K562 (cell line): ENCODE data around the gene CFAP157. TPM values are rescaled to one million over a fixed set of nuclear protein-coding genes. Genes with fewer than 3 reads are reported as not detected.

ENCODE experiments used
- ATF7 ChIP-seq: fragments of 450-650 bp; IDR thresholded peaks from 2 replicates; pipeline ENCODE4 v1.7.1; 2014; ENCODE audit warnings: mild to moderate bottlenecking, moderate library complexity
- BRD4 ChIP-seq: fragments of 200-600 bp; sonication (generic); IDR thresholded peaks from 2 replicates; pipeline ENCODE4 v1.6.1; 2017; ENCODE audit warnings: inconsistent platforms
- CEBPZ ChIP-seq: fragments of 150-350 bp; IDR thresholded peaks from 2 replicates; pipeline ENCODE4 v1.6.1; 2014; ENCODE audit warnings: low read depth, mild to moderate bottlenecking, low read length, borderline replicate concordance
- CHCHD3 ChIP-seq: fragments of 250-450 bp; sonication (Bioruptor Pico); IDR thresholded peaks from 2 replicates; pipeline ENCODE4 v2.1.2; 2022; ENCODE audit warnings: mild to moderate bottlenecking
- CHD4 ChIP-seq: fragments of 200-600 bp; sonication (generic); IDR thresholded peaks from 3 replicates; pipeline ENCODE4 v1.6.1; 2012; ENCODE audit warnings: low read depth, mild to moderate bottlenecking, mixed read lengths, low read length, inconsistent platforms; ENCODE audit not compliant: insufficient read depth, insufficient replicate concordance, poor library complexity, severe bottlenecking
- CSDE1 ChIP-seq, 2 experiments: fragments of 450-650 bp; IDR thresholded peaks; 2 replicates each; pipeline ENCODE4 v1.6.1; 2016; ENCODE audit warnings: mild to moderate bottlenecking in 1 of 2
- E2F3 ChIP-seq: fragments of 250-450 bp; sonication (Bioruptor Pico); IDR thresholded peaks from 2 replicates; pipeline ENCODE4 v1.4.0; 2020; ENCODE audit warnings: mild to moderate bottlenecking
- E2F6 ChIP-seq, 2 experiments: IDR thresholded peaks; 2 replicates each; pipeline ENCODE4 v1.6.1; 2011; ENCODE audit warnings: borderline replicate concordance in 1 of 2, control low read depth in 1 of 2, low read depth in 1 of 2, low read length in 1 of 2, mild to moderate bottlenecking in 1 of 2, mixed read lengths in 1 of 2, moderate library complexity in 1 of 2; ENCODE audit not compliant: insufficient read depth in 1 of 2, insufficient read length in 1 of 2, poor library complexity in 1 of 2, severe bottlenecking in 1 of 2; ENCODE audit errors: extremely low read depth in 1 of 2
- HNRNPH1 ChIP-seq: fragments of 200-400 bp; formaldehyde crosslinking; optimal IDR thresholded peaks from 2 replicates; pipeline ENCODE3; 2017; ENCODE audit warnings: low read depth, mild to moderate bottlenecking, low read length, moderate library complexity
- KAT2B ChIP-seq: IDR thresholded peaks from one replicate; pipeline ENCODE4 v1.6.1; 2012; ENCODE audit warnings: low read depth, mild to moderate bottlenecking, control low read depth, inconsistent platforms, low read length, moderate library complexity
- KAT7 ChIP-seq: sonication (generic); formaldehyde crosslinking; IDR thresholded peaks from 2 replicates; pipeline ENCODE4 v1.8.0; 2022; ENCODE audit warnings: missing genetic modification reagents, mild to moderate bottlenecking, borderline replicate concordance
- MAX ChIP-seq: sonication (generic); formaldehyde crosslinking; IDR thresholded peaks from 2 replicates; pipeline ENCODE4 v1.9.0; 2022; ENCODE audit warnings: mild to moderate bottlenecking, missing genetic modification reagents
- MEIS2 ChIP-seq: fragments of 450-650 bp; IDR thresholded peaks from 2 replicates; pipeline ENCODE4 v1.6.1; 2014; ENCODE audit warnings: mild to moderate bottlenecking; ENCODE audit not compliant: partially characterized antibody
- MTA3 ChIP-seq: fragments of 450-650 bp; formaldehyde crosslinking; IDR thresholded peaks from 2 replicates; pipeline ENCODE4 v1.6.1; 2017; ENCODE audit warnings: mild to moderate bottlenecking, borderline replicate concordance
- NCOA1 ChIP-seq: fragments of 450-650 bp; IDR thresholded peaks from 2 replicates; pipeline ENCODE4 v1.6.1; 2016; ENCODE audit warnings: low read depth
- NRF1 ChIP-seq, 2 experiments: fragments of 450-650 bp; IDR thresholded peaks in 1 of 2; conservative IDR thresholded peaks in 1 of 2; 2 replicates each; pipeline ENCODE4 v1.6.1; 2014; ENCODE audit warnings: mild to moderate bottlenecking in 2 of 2
- PHTF2 ChIP-seq: fragments of 250-450 bp; sonication (Bioruptor Pico); IDR thresholded peaks from 2 replicates; pipeline ENCODE4 v1.5.0; 2021; ENCODE audit warnings: mild to moderate bottlenecking
- PRMT5 ChIP-seq: sonication (generic); formaldehyde crosslinking; IDR thresholded peaks from 2 replicates; pipeline ENCODE4 v1.5.0; 2020; ENCODE audit warnings: missing genetic modification reagents
- SMAD4 ChIP-seq: fragments of 250-450 bp; sonication (Bioruptor Pico); conservative IDR thresholded peaks from 2 replicates; pipeline ENCODE4 v1.8.0; 2021; ENCODE audit warnings: inconsistent platforms, mild to moderate bottlenecking, moderate library complexity
- SRSF1 ChIP-seq: fragments of 200-400 bp; formaldehyde crosslinking; IDR thresholded peaks from 2 replicates; pipeline ENCODE4 v1.6.1; 2017; ENCODE audit warnings: mild to moderate bottlenecking, low read depth, low read length, moderate library complexity
- SRSF3 ChIP-seq: fragments of 200-400 bp; formaldehyde crosslinking; IDR thresholded peaks from 2 replicates; pipeline ENCODE4 v1.6.1; 2016; ENCODE audit warnings: mild to moderate bottlenecking, low read length, moderate library complexity; ENCODE audit not compliant: insufficient read depth
- TCFL5 ChIP-seq: fragments of 250-450 bp; sonication (Bioruptor Pico); conservative IDR thresholded peaks from 2 replicates; pipeline ENCODE4 v1.6.1; 2021; ENCODE audit warnings: mild to moderate bottlenecking, moderate library complexity, matching md5 sums
- ZNF347 ChIP-seq: fragments of 450-650 bp; formaldehyde crosslinking; IDR thresholded peaks from 2 replicates; pipeline ENCODE4 v1.4.0; 2020; ENCODE audit warnings: low read depth, mild to moderate bottlenecking, moderate library complexity
- ZNF384 ChIP-seq: IDR thresholded peaks from 2 replicates; pipeline ENCODE4 v1.6.1; 2012; ENCODE audit warnings: low read depth, low read length, improper control_type of control experiment
- ZNF766 ChIP-seq: fragments of 200-800 bp; sonication (Bioruptor generic); conservative IDR thresholded peaks from 2 replicates; pipeline ENCODE4 v1.6.1; 2016; ENCODE audit warnings: missing genetic modification characterization, missing compliant biosample characterization
- polyA plus RNA-seq, 8 experiments: library from polyadenylated mRNA; depleted of rRNA in 4 of 8; stranded (reverse) in 5 of 8; unstranded in 3 of 8; fragments of >200 nt; fragmentation: Nextera tagmentation in 2 of 8; fragmentation: Illumina TruSeq in 1 of 8; extraction: Ambion mirVana in 2 of 8; extraction: Trizol in 1 of 8; gene quantifications; 2 replicates each; pipeline versions ENCODE4 v1.2.1 to v1.2.3, GENCODE V29; 2011 to 2014; ENCODE audit warnings: inconsistent platforms in 1 of 8, missing spikeins in 1 of 8
- total RNA-seq, 7 experiments: library from RNA; depleted of rRNA in 6 of 7; stranded (reverse); fragments of >200 nt in 6 of 7; fragmentation: Illumina TruSeq in 2 of 7; extraction: Trizol in 2 of 7; gene quantifications; 2 replicates each; pipeline versions ENCODE4 v1.2.1 to v1.2.3, GENCODE V29; 2011 to 2021; ENCODE audit warnings: low replicate concordance in 1 of 7

The CFAP157 gene
- total and polyA plus RNA-seq, 9 of the 15 experiments (the other 6 are each of a cell fraction or from before 2014, with no cell fraction given), result 0.03 TPM; not detected in 8

- no peak for TF ChIP-seq HNRNPH1
- TF ChIP-seq CHCHD3 (CRISPR knock-in tag), result no peak
- TF ChIP-seq KAT2B, result no peak
- TF ChIP-seq NRF1 (conservative IDR thresholded peaks at IDR 0.05 in 1 of 2, IDR thresholded peaks at IDR 0.05 in 1 of 2), result peak in 1 of 2 experiments; percentile 32; a peak in 3 of 4 replicates
- no peak for TF ChIP-seq TCFL5 (CRISPR knock-in tag)
- TF ChIP-seq KAT7 (CRISPR knock-in tag), result no peak; the same call in 1 of the 2 replicates
- TF ChIP-seq CSDE1 (IDR thresholded peaks at IDR 0.05), result no peak
- TF ChIP-seq PHTF2 (CRISPR knock-in tag), result no peak
- TF ChIP-seq CEBPZ, result no peak
- no peak for TF ChIP-seq ZNF347 (CRISPR knock-in tag)
- peak; percentile 96 for TF ChIP-seq E2F6 (IDR thresholded peaks at IDR 0.05; ENCODE audit: borderline replicate concordance in 1 of 2, extremely low read depth in 1 of 2, insufficient read depth in 1 of 2, insufficient read length in 1 of 2, low read depth in 1 of 2, low read length in 1 of 2, poor library complexity in 1 of 2, severe bottlenecking in 1 of 2)
- peak; percentile 76; the same call in 1 of the 2 replicates for TF ChIP-seq ZNF766 (CRISPR knock-in tag)
- TF ChIP-seq NCOA1, result 0 out of 2 replicates have a peak, but pooled peaks have one; percentile 16
- TF ChIP-seq SRSF1, result peak; percentile 58; the same call in 1 of the 2 replicates
- TF ChIP-seq ZNF384, result no peak
- TF ChIP-seq E2F3 (CRISPR knock-in tag), result peak; percentile 83
- TF ChIP-seq MEIS2, result no peak
- TF ChIP-seq PRMT5 (CRISPR knock-in tag), result no peak
- peak; percentile 85; the same call in 1 of the 2 replicates for TF ChIP-seq MTA3
- TF ChIP-seq SMAD4 (CRISPR knock-in tag), result peak; percentile 94
- peak; percentile 78; the same call in 1 of the 2 replicates for TF ChIP-seq ATF7
- no peak for TF ChIP-seq SRSF3
- peak; percentile 97 for TF ChIP-seq MAX
- TF ChIP-seq CHD4, result no peak
- no peak for TF ChIP-seq BRD4
Measured at GRCh38 chr9:127698985-127699670, 7.7 kb upstream of the CFAP157 start (continued).
